ENCODE data around the gene GLG1.
A peak's percentile ranks its signal among the peaks of the same experiment; 100 is the strongest.

Gene GLG1

GRCh38 chr16:74611721-74612120 lies 4.8 kb upstream of the GLG1 start:
- no peak for DNase-seq (ENCODE audit: low read depth)
- TF ChIP-seq, protein P1, sequence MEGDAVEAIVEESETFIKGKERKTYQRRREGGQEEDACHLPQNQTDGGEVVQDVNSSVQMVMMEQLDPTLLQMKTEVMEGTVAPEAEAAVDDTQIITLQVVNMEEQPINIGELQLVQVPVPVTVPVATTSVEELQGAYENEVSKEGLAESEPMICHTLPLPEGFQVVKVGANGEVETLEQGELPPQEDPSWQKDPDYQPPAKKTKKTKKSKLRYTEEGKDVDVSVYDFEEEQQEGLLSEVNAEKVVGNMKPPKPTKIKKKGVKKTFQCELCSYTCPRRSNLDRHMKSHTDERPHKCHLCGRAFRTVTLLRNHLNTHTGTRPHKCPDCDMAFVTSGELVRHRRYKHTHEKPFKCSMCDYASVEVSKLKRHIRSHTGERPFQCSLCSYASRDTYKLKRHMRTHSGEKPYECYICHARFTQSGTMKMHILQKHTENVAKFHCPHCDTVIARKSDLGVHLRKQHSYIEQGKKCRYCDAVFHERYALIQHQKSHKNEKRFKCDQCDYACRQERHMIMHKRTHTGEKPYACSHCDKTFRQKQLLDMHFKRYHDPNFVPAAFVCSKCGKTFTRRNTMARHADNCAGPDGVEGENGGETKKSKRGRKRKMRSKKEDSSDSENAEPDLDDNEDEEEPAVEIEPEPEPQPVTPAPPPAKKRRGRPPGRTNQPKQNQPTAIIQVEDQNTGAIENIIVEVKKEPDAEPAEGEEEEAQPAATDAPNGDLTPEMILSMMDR (IDR thresholded peaks at IDR 0.05; ENCODE audit: low read depth, low read length, missing control alignments) = no peak
- H3K4me3 ChIP-seq (ENCODE audit: low read depth, low read length) = no peak overlapping the region

GRCh38 chr16:74608944-74609343 lies 2.0 kb upstream of the GLG1 start:
- TF ChIP-seq, protein P1 (IDR thresholded peaks at IDR 0.05; ENCODE audit: low read depth, low read length, missing control alignments) = no peak
- no peak for DNase-seq (ENCODE audit: low read depth)
- no peak overlapping the region for H3K4me3 ChIP-seq (ENCODE audit: low read depth, low read length)

GRCh38 chr16:74608381-74608780 lies 1.5 kb upstream of the GLG1 start:
- TF ChIP-seq, protein P1 (IDR thresholded peaks at IDR 0.05; ENCODE audit: low read depth, low read length, missing control alignments) = no peak
- no peak for DNase-seq (ENCODE audit: low read depth)
- no peak overlapping the region for H3K4me3 ChIP-seq (ENCODE audit: low read depth, low read length)

DNA sequence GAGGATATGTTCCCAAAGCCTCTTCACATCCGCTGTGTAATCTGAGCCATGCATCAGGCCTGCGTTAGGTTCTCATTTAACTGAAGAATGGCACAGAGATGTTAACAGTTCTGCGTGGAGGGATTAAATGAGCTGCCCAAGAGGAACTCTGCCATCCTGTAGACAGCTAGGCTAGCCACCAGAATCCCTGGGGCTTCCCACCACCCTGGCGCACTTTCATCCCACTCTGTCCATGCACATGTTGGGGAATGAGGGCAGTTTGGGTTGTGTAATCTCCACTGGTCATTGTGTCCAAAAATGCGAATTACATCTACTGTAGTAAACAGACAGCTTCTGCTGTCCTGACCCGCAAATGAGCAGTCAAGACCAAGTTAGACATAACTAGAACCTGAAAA lies 1.0 kb upstream of the GLG1 start:
- no peak for DNase-seq (ENCODE audit: low read depth)
- TF ChIP-seq, protein P1 (IDR thresholded peaks at IDR 0.05; ENCODE audit: low read depth, low read length, missing control alignments) = no peak
- no peak overlapping the region for H3K4me3 ChIP-seq (ENCODE audit: low read depth, low read length)

- TF ChIP-seq, protein P1 (IDR thresholded peaks at IDR 0.05; ENCODE audit: low read depth, low read length, missing control alignments) = no peak
- peak overlapping the region; percentile 70 for H3K4me3 ChIP-seq (ENCODE audit: low read depth, low read length)
- DNase-seq (ENCODE audit: low read depth) = peak; percentile 25
These were observed 522 bp upstream of the GLG1 start for GRCh38 chr16:74607310-74607961.

- H3K4me3 ChIP-seq (ENCODE audit: low read depth, low read length) = peak overlapping the region; percentile 70
- TF ChIP-seq, protein P1 (IDR thresholded peaks at IDR 0.05; ENCODE audit: low read depth, low read length, missing control alignments) = no peak
- no peak for DNase-seq (ENCODE audit: low read depth)
These were observed 981 bp downstream of the GLG1 start for GRCh38 chr16:74605746-74606520.

All from GM12864 (cell line).